Prostate gland (tissue), 2 donors: ENCODE data around the gene CTNND2.

ENCODE experiments used
- POLR2AphosphoS5 ChIP-seq: sonication (generic); formaldehyde crosslinking; IDR thresholded peaks from one replicate; pipeline ENCODE4 v1.6.1; 2017; ENCODE audit warnings: antibody characterized with exemption
- TF ChIP-seq, protein P1 (sequence below), 4 experiments: fragments of 200-600 bp in 2 of 4; fragments of 450-650 bp in 2 of 4; sonication (generic) in 2 of 4; IDR thresholded peaks; 1 replicate in 3 of 4; 2 replicates in 1 of 4; pipeline ENCODE4 v1.5.1; 2016 to 2019; ENCODE audit warnings: antibody characterized with exemption in 4 of 4, mild to moderate bottlenecking in 2 of 4, moderate library complexity in 2 of 4

DNA sequence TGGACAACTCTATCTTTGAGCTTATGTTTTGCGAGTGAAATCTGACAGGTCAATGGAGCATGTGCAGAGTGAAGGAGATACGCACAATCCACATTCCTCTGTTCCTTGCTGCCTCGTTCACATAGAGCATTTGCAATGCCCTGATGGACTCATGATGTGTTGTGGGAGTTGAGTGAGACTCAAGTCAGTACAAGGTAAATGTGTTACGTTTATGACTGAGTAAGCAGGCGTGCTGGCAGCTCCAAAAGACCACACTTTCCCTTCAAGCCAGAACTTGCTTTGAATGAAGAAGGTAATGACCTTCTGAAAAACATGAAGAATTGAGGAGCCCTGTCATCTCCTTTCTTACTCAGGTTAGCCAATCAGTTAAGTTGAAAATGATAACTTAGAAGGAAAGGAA is 477.8 kb downstream of the CTNND2 start:
- no peak for TF ChIP-seq POLR2AphosphoS5
- TF ChIP-seq, protein P1, sequence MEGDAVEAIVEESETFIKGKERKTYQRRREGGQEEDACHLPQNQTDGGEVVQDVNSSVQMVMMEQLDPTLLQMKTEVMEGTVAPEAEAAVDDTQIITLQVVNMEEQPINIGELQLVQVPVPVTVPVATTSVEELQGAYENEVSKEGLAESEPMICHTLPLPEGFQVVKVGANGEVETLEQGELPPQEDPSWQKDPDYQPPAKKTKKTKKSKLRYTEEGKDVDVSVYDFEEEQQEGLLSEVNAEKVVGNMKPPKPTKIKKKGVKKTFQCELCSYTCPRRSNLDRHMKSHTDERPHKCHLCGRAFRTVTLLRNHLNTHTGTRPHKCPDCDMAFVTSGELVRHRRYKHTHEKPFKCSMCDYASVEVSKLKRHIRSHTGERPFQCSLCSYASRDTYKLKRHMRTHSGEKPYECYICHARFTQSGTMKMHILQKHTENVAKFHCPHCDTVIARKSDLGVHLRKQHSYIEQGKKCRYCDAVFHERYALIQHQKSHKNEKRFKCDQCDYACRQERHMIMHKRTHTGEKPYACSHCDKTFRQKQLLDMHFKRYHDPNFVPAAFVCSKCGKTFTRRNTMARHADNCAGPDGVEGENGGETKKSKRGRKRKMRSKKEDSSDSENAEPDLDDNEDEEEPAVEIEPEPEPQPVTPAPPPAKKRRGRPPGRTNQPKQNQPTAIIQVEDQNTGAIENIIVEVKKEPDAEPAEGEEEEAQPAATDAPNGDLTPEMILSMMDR (IDR thresholded peaks at IDR 0.05): no peak
